HG03378 (cell line): ENCODE data around the gene STKLD1.

Experiments used
- ATAC-seq: cut with Tn5 transposase; IDR thresholded peaks from one replicate; pipeline ENCODE4 v1.9.1; 2021; ENCODE audit warnings: mild to moderate bottlenecking, moderate library complexity; ENCODE audit not compliant: unreplicated experiment

Gene STKLD1

GRCh38 chr9:133405508-133406438 is 29.6 kb downstream of the STKLD1 start:
- ATAC-seq: no peak

GRCh38 chr9:133406480-133407307 is 30.5 kb downstream of the STKLD1 start:
- ATAC-seq: peak; percentile 61

GRCh38 chr9:133408042-133408441 is 31.9 kb downstream of the STKLD1 start:
- ATAC-seq: no peak

GRCh38 chr9:133415170-133415569 is 39.0 kb downstream of the STKLD1 start:
- ATAC-seq: no peak

GRCh38 chr9:133417541-133418461 is 41.6 kb downstream of the STKLD1 start, which contains the start of gene REXO4:
TSS of gene REXO4 (minus strand) at chr9:133418010. CDS start at chr9:133417844, 166 bp downstream.
- no peak for ATAC-seq

GRCh38 chr9:133419005-133419404 is 42.8 kb downstream of the STKLD1 start:
- no peak for ATAC-seq

GRCh38 chr9:133420392-133420827 is 44.2 kb downstream of the STKLD1 start:
- ATAC-seq: no peak

- ATAC-seq: peak; percentile 40
Observed at GRCh38 chr9:133421615-133422542, 45.7 kb downstream of the STKLD1 start, which contains the start of gene ADAMTS13. TSS of gene ADAMTS13 (plus strand) at chr9:133422367. CDS start at chr9:133422444, 77 bp downstream.

GRCh38 chr9:133423216-133423615 is 47.0 kb downstream of the STKLD1 start:
- no peak for ATAC-seq

- no peak for ATAC-seq
Observed at GRCh38 chr9:133424187-133424586, 48.0 kb downstream of the STKLD1 start.

- ATAC-seq: no peak
Observed at GRCh38 chr9:133425049-133425632, 49.0 kb downstream of the STKLD1 start.

- ATAC-seq: no peak
Observed at GRCh38 chr9:133426011-133426410, 49.8 kb downstream of the STKLD1 start.

- ATAC-seq: no peak
Observed at GRCh38 chr9:133427658-133428348, 51.6 kb downstream of the STKLD1 start.

- ATAC-seq: no peak
Observed at GRCh38 chr9:133428617-133429101, 52.5 kb downstream of the STKLD1 start.

- no peak for ATAC-seq
Observed at GRCh38 chr9:133429214-133429613, 53.0 kb downstream of the STKLD1 start.

GRCh38 chr9:133429641-133430161 is 53.5 kb downstream of the STKLD1 start:
- no peak for ATAC-seq

GRCh38 chr9:133430244-133430643 is 54.1 kb downstream of the STKLD1 start:
- no peak for ATAC-seq

GRCh38 chr9:133433351-133433843 is 57.2 kb downstream of the STKLD1 start:
- ATAC-seq: no peak
